ENCODE measurements around the gene CDHR3. TPM values are rescaled to one million over a fixed set of nuclear protein-coding genes. Genes with fewer than 3 reads are reported as not detected.

Gene CDHR3
- polyA plus RNA-seq, 3 donors, result 0.16 TPM; not detected in 2

DNA sequence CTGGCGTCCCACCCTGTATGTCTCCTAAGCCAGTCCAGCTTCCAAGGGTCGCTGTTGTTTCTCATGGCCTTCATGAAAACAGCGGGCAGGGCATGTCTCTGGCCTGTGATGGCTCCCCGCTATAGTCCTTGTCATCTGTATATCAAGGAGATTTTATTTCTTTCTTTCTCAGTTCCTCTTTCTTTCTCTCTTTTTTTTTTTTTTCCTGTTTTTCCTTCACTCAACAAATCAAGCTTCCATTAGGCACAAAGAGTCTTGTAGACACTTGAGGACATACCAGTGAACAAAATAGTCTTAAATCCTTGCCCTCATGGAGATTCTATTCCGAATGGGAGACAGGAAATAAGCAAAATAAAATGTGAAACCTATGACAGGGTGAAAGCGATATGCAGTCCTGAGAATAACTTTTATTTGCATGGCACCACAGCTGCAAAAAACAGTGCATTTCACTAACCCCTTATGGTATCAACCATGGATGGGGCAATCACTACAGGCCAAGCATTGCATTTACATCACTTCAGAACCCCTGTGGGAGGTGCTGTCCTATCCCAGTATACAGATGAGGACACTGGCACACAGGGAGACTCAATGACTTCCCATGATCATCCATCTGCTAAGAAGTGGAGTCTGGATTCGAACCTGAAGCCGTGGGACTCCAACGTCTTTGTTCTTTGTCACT, 98.4 kb downstream of the CDHR3 start:
- Mint-ChIP-seq H3K36me3 (no peaks in the 10 kb centered on the region), H3K9me3 (no peaks in the 10 kb centered on the region), H3K4me1 (peaks cover 53% of the 10 kb centered on the region), H3K4me3 (no peak overlapping the region), H3K27me3 (ENCODE audit: low read depth in 3 of 3) (peaks cover 7 to 15% (median 11%) of the 10 kb centered on the region in 3 donors), H3K27ac (peak overlapping the region in 1 of 7 donors; percentile 28)
- no peak overlapping the region for H3K4me2 ChIP-seq (replicated peaks; ENCODE audit: extremely low read depth, low read length, poor library complexity, severe bottlenecking)
- H3K9me3 ChIP-seq (replicated peaks in 1 of 2; ENCODE audit: control insufficient read depth in 1 of 2, insufficient read depth in 1 of 2, low read length in 2 of 2), result no peaks in the 10 kb centered on the region
- intact Hi-C loops (cut with micrococcal nuclease), result no loop called here
- no peaks in the 10 kb centered on the region for H3K36me3 ChIP-seq (replicated peaks in 1 of 2; ENCODE audit: control insufficient read depth in 1 of 2, insufficient read depth in 2 of 2, low read length in 2 of 2)
- WGBS (ENCODE audit: insufficient coverage), result 100% methylated on average over 1 of the region's 9 CpGs
- no peaks in the 10 kb centered on the region for H3K27me3 ChIP-seq (ENCODE audit: control insufficient read depth in 2 of 2, insufficient read depth in 2 of 2, low read length in 2 of 2)
- H3K4me1 ChIP-seq (ENCODE audit: control insufficient read depth in 1 of 2, insufficient read depth in 2 of 2, low read length in 2 of 2), result peaks cover 20 to 31% of the 10 kb centered on the region in 2 donors
- H3K4me3 ChIP-seq (replicated peaks in 1 of 3; ENCODE audit: low read depth in 2 of 3, low read length in 3 of 3), result no peak overlapping the region
- no peaks in the 10 kb centered on the region for H4K20me1 ChIP-seq (ENCODE audit: insufficient read depth, low read length)
- H2AFZ ChIP-seq (ENCODE audit: insufficient read depth, low read depth, low read length, poor library complexity, severe bottlenecking), result no peak overlapping the region
- H3K27ac ChIP-seq (ENCODE audit: low read depth in 1 of 2, low read length in 2 of 2), result no peak overlapping the region
- TF ChIP-seq, protein P1, sequence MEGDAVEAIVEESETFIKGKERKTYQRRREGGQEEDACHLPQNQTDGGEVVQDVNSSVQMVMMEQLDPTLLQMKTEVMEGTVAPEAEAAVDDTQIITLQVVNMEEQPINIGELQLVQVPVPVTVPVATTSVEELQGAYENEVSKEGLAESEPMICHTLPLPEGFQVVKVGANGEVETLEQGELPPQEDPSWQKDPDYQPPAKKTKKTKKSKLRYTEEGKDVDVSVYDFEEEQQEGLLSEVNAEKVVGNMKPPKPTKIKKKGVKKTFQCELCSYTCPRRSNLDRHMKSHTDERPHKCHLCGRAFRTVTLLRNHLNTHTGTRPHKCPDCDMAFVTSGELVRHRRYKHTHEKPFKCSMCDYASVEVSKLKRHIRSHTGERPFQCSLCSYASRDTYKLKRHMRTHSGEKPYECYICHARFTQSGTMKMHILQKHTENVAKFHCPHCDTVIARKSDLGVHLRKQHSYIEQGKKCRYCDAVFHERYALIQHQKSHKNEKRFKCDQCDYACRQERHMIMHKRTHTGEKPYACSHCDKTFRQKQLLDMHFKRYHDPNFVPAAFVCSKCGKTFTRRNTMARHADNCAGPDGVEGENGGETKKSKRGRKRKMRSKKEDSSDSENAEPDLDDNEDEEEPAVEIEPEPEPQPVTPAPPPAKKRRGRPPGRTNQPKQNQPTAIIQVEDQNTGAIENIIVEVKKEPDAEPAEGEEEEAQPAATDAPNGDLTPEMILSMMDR (IDR thresholded peaks at IDR 0.05), result no peak
- DNase-seq, result no peak
- H3K79me2 ChIP-seq (ENCODE audit: insufficient read depth, low read length), result no peaks in the 10 kb centered on the region
- no peak overlapping the region for H3K9ac ChIP-seq (ENCODE audit: insufficient read depth, low read length, poor library complexity, severe bottlenecking)

DNA sequence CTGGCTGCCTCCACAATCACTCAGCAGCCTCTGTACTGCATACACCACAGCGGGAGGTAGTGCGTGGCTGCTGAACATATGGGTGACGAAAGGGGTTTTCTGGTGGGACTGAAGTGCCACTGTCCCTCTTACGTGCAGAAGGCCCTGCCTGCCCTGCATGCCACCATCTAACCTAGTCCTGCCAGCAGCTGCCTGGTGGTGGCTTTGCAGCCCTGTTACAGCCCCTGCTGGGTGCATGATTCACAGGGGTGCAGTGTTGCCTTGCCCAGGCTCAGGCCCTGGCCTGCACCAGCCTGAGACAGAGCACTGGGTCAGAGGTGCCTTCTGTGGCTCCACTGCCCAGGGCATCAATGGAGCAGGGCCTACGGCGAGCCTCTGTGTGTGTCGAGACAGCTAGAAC, 98.9 kb downstream of the CDHR3 start:
- Histone ChIP-seq H3K4me3 (replicated peaks in 1 of 3; ENCODE audit: low read depth in 2 of 3, low read length in 3 of 3) (no peak overlapping the region), H4K20me1 (ENCODE audit: insufficient read depth, low read length) (no peaks in the 10 kb centered on the region), H3K27me3 (ENCODE audit: control insufficient read depth in 2 of 2, insufficient read depth in 2 of 2, low read length in 2 of 2) (no peaks in the 10 kb centered on the region), H3K79me2 (ENCODE audit: insufficient read depth, low read length) (no peaks in the 10 kb centered on the region), H3K9ac (ENCODE audit: insufficient read depth, low read length, poor library complexity, severe bottlenecking) (no peak overlapping the region), H2AFZ (ENCODE audit: insufficient read depth, low read depth, low read length, poor library complexity, severe bottlenecking) (no peak overlapping the region), H3K9me3 (replicated peaks in 1 of 2; ENCODE audit: control insufficient read depth in 1 of 2, insufficient read depth in 1 of 2, low read length in 2 of 2) (no peaks in the 10 kb centered on the region), H3K36me3 (replicated peaks in 1 of 2; ENCODE audit: control insufficient read depth in 1 of 2, insufficient read depth in 2 of 2, low read length in 2 of 2) (no peaks in the 10 kb centered on the region), H3K27ac (ENCODE audit: low read depth in 1 of 2, low read length in 2 of 2) (no peak overlapping the region), H3K4me2 (replicated peaks; ENCODE audit: extremely low read depth, low read length, poor library complexity, severe bottlenecking) (no peak overlapping the region), H3K4me1 (ENCODE audit: control insufficient read depth in 1 of 2, insufficient read depth in 2 of 2, low read length in 2 of 2) (peaks cover 20 to 31% of the 10 kb centered on the region in 2 donors)
- H3K9me3 Mint-ChIP-seq, result no peaks in the 10 kb centered on the region
- intact Hi-C loops (cut with micrococcal nuclease), result no loop called here
- WGBS (ENCODE audit: insufficient coverage), result 100% methylated on average over 4 of the region's 7 CpGs
- H3K4me1 Mint-ChIP-seq, result peaks cover 50% of the 10 kb centered on the region
- H3K4me3 Mint-ChIP-seq, result no peak overlapping the region
- TF ChIP-seq, protein P1 (IDR thresholded peaks at IDR 0.05), result no peak
- no peaks in the 10 kb centered on the region for H3K36me3 Mint-ChIP-seq
- peaks cover 6 to 11% (median 8%) of the 10 kb centered on the region in 3 donors for H3K27me3 Mint-ChIP-seq (ENCODE audit: low read depth in 3 of 3)
- no peak overlapping the region for H3K27ac Mint-ChIP-seq
- DNase-seq, result no peak

Measured in CD14-positive monocyte (primary cell).